ENCODE data around the gene MBD3L4. TPM values are rescaled to one million over a fixed set of nuclear protein-coding genes. Genes with fewer than 3 reads are reported as not detected.

Gene MBD3L4
- total RNA-seq, 1 donor from 2014 or later, result not detected

- intact Hi-C loops (cut with DNase I), result no loop called here
- Histone ChIP-seq H3K36me3 (no peaks in the 10 kb centered on the region), H3K9me3 (peaks cover 0 to 12% of the 10 kb centered on the region in 2 donors), H3K27ac (no peak overlapping the region), H3K4me1 (no peaks in the 10 kb centered on the region), H3K27me3 (no peaks in the 10 kb centered on the region), H3K4me3 (no peak overlapping the region)
- DNase-seq (ENCODE audit: low spot score in 2 of 2), result no peak
- no peak for TF ChIP-seq CTCF (IDR thresholded peaks at IDR 0.05)
Observed at GRCh38 chr19:6987850-6988249, 52.1 kb downstream of the MBD3L4 start.

Other genes starting within 250 kb of the MBD3L4 start
- gene ADGRE1, start 152.6 kb downstream of the MBD3L4 start, total RNA-seq, result not detected
- gene MBD3L2B, start 18.7 kb downstream of the MBD3L4 start, total RNA-seq, result not detected
- gene MBD3L5, start 9.6 kb downstream of the MBD3L4 start, total RNA-seq, result not detected
- not detected for gene MBD3L2, start 9.1 kb upstream of the MBD3L4 start, total RNA-seq
- gene MBD3L3, start 18.5 kb upstream of the MBD3L4 start, total RNA-seq, result not detected
- gene ZNF557, start 29.5 kb upstream of the MBD3L4 start, total RNA-seq, result 0.75 TPM